H9 (cell line): Measurements from ENCODE around the gene CHRM5. TPM values are rescaled to one million over a fixed set of nuclear protein-coding genes. Genes with fewer than 3 reads are reported as not detected.
A peak's percentile ranks its signal among the peaks of the same experiment; 100 is the strongest.

Experiments used
- DNase-seq: peaks from one replicate; pipeline ENCODE4 v3.0.0-alpha.2; 2017
- H2AFZ ChIP-seq: one replicate; pipeline ENCODE4 v1.6.1; 2013; ENCODE audit warnings: mild to moderate bottlenecking, low read length, control low read depth, moderate library complexity
- H2AK5ac ChIP-seq: 2 replicates; pipeline ENCODE4 v1.6.1; 2013; ENCODE audit warnings: low read length, control low read depth, mixed read lengths; ENCODE audit not compliant: insufficient read length
- H2BK120ac ChIP-seq: one replicate; pipeline ENCODE4 v1.6.1; 2013; ENCODE audit warnings: low read depth, mild to moderate bottlenecking, low read length, control low read depth, inconsistent platforms; ENCODE audit not compliant: poor library complexity, severe bottlenecking
- H2BK12ac ChIP-seq: 2 replicates; pipeline ENCODE4 v1.6.1; 2013; ENCODE audit warnings: low read length, control low read depth, mixed read lengths, low read depth; ENCODE audit not compliant: insufficient read length
- H2BK15ac ChIP-seq: 2 replicates; pipeline ENCODE4 v1.6.1; 2013; ENCODE audit warnings: low read depth, low read length, control low read depth
- H2BK20ac ChIP-seq: one replicate; pipeline ENCODE4 v1.6.1; 2013; ENCODE audit warnings: low read depth, mild to moderate bottlenecking, low read length, control low read depth, inconsistent platforms; ENCODE audit not compliant: poor library complexity, severe bottlenecking
- H2BK5ac ChIP-seq: 2 replicates; pipeline ENCODE4 v1.6.1; 2013; ENCODE audit warnings: low read length, control low read depth, mixed read lengths; ENCODE audit not compliant: insufficient read length
- H3K14ac ChIP-seq: 2 replicates; pipeline ENCODE4 v1.6.1; 2013; ENCODE audit warnings: low read length, control low read depth; ENCODE audit not compliant: insufficient read depth
- H3K18ac ChIP-seq: 2 replicates; pipeline ENCODE4 v1.6.1; 2013; ENCODE audit warnings: low read depth, mild to moderate bottlenecking, mixed read lengths, low read length, control low read depth; ENCODE audit not compliant: insufficient read length
- H3K23ac ChIP-seq: 2 replicates; pipeline ENCODE4 v1.6.1; 2013; ENCODE audit warnings: low read length, control low read depth, mixed read lengths, low read depth; ENCODE audit not compliant: insufficient read length
- H3K23me2 ChIP-seq: 2 replicates; pipeline ENCODE4 v1.6.1; 2013; ENCODE audit warnings: low read depth, mild to moderate bottlenecking, mixed read lengths, low read length, control low read depth; ENCODE audit not compliant: insufficient read length, poor library complexity, severe bottlenecking
- H3K27ac ChIP-seq: 2 replicates; pipeline ENCODE4 v1.5.1; 2013; ENCODE audit warnings: low read length, control low read depth, mixed read lengths, low read depth; ENCODE audit not compliant: insufficient read length
- H3K27me3 ChIP-seq: 2 replicates; pipeline ENCODE4 v1.6.1; 2013; ENCODE audit warnings: low read length, control low read depth, inconsistent platforms; ENCODE audit not compliant: insufficient read depth
- H3K4ac ChIP-seq: 2 replicates; pipeline ENCODE4 v1.6.1; 2013; ENCODE audit warnings: low read depth, mild to moderate bottlenecking, control low read depth, inconsistent platforms, low read length, moderate library complexity
- H3K4me1 ChIP-seq: 2 replicates; pipeline ENCODE4 v1.6.1; 2013; ENCODE audit warnings: low read length, control low read depth, inconsistent platforms; ENCODE audit not compliant: insufficient read depth
- H3K4me2 ChIP-seq: 2 replicates; pipeline ENCODE4 v1.6.1; 2013; ENCODE audit warnings: low read length, control low read depth, mixed read lengths; ENCODE audit not compliant: insufficient read length, insufficient read depth
- H3K56ac ChIP-seq: 2 replicates; pipeline ENCODE4 v1.6.1; 2013; ENCODE audit warnings: low read depth, mild to moderate bottlenecking, mixed read lengths, low read length, control low read depth; ENCODE audit not compliant: insufficient read length
- H3K79me1 ChIP-seq: 2 replicates; pipeline ENCODE4 v1.6.1; 2013; ENCODE audit warnings: low read depth, mild to moderate bottlenecking, moderate library complexity, low read length, control low read depth, inconsistent platforms; ENCODE audit not compliant: insufficient read depth, poor library complexity, severe bottlenecking
- H3K79me2 ChIP-seq: 2 replicates; pipeline ENCODE4 v1.6.1; 2013; ENCODE audit warnings: low read length, control low read depth, inconsistent platforms; ENCODE audit not compliant: insufficient read depth
- H3K9ac ChIP-seq: 2 replicates; pipeline ENCODE4 v1.6.1; 2013; ENCODE audit warnings: low read length, control low read depth, mixed read lengths; ENCODE audit not compliant: insufficient read length; ENCODE audit errors: extremely low read depth
- H3K9me3 ChIP-seq: one replicate; pipeline ENCODE4 v1.6.1; 2013; ENCODE audit warnings: low read depth, low read length, inconsistent platforms; ENCODE audit not compliant: control insufficient read depth
- H3T11ph ChIP-seq: one replicate; pipeline ENCODE4 v1.6.1; 2013; ENCODE audit warnings: mild to moderate bottlenecking, low read length, control low read depth, inconsistent platforms
- H4K20me1 ChIP-seq: one replicate; pipeline ENCODE4 v1.6.1; 2013; ENCODE audit not compliant: control insufficient read depth, insufficient read length, insufficient read depth
- H4K5ac ChIP-seq: 2 replicates; pipeline ENCODE4 v1.6.1; 2013; ENCODE audit warnings: low read depth, mild to moderate bottlenecking, mixed read lengths, low read length, control low read depth; ENCODE audit not compliant: insufficient read length
- H4K8ac ChIP-seq: replicated peaks from 2 replicates; pipeline ENCODE4 v1.6.1; 2013; ENCODE audit warnings: low read length, control low read depth, mixed read lengths, low read depth; ENCODE audit not compliant: insufficient read length
- H4K91ac ChIP-seq: 2 replicates; pipeline ENCODE4 v1.6.1; 2013; ENCODE audit warnings: low read depth, mild to moderate bottlenecking, moderate library complexity, mixed read lengths, low read length, control low read depth; ENCODE audit not compliant: insufficient read length
- H3K27ac Mint-ChIP-seq, 3 experiments: 2 replicates in 2 of 3; 3 replicates in 1 of 3; pipeline ENCODE4 v1.8.0; 2020 to 2021; ENCODE audit warnings: mixed read lengths in 3 of 3, mild to moderate bottlenecking in 1 of 3, moderate library complexity in 1 of 3
- H3K27me3 Mint-ChIP-seq: 2 replicates; pipeline ENCODE4 v1.8.0; 2021; ENCODE audit warnings: low read depth, mild to moderate bottlenecking, moderate library complexity, mixed read lengths
- H3K36me3 Mint-ChIP-seq, 3 experiments: 2 replicates in 2 of 3; 3 replicates in 1 of 3; pipeline ENCODE4 v1.8.0; 2020 to 2021; ENCODE audit warnings: low read depth in 3 of 3, mixed read lengths in 3 of 3; ENCODE audit not compliant: insufficient read depth in 1 of 3
- H3K4me1 Mint-ChIP-seq, 2 experiments: 2 replicates each; pipeline ENCODE4 v1.8.0; 2020; ENCODE audit warnings: mixed read lengths in 2 of 2
- H3K4me3 Mint-ChIP-seq, 2 experiments: 2 replicates in 1 of 2; 3 replicates in 1 of 2; pipeline ENCODE4 v1.8.0; 2020 to 2021; ENCODE audit warnings: mild to moderate bottlenecking in 2 of 2, mixed read lengths in 2 of 2, moderate library complexity in 1 of 2
- H3K9me3 Mint-ChIP-seq, 2 experiments: 2 replicates in 1 of 2; 3 replicates in 1 of 2; pipeline ENCODE4 v1.8.0; 2020; ENCODE audit warnings: mild to moderate bottlenecking in 2 of 2, mixed read lengths in 2 of 2, moderate library complexity in 1 of 2
- WGBS: extraction: QIAGEN DNeasy Blood & Tissue Kit; methylation state at CpG from one replicate; pipeline ENCODE4 v1.1.7; 2013; ENCODE audit warnings: missing lambda C conversion rate, low lambda C conversion rate, mixed read lengths; ENCODE audit not compliant: insufficient read length; ENCODE audit errors: extremely low coverage; 5-methylcytosine and 5-hydroxymethylcytosine counted together
- total RNA-seq: library from RNA; stranded (reverse); gene quantifications from 2 replicates; pipeline ENCODE4 v1.2.1, GENCODE V29; 2021
- TF ChIP-seq, protein P1 (sequence below): fragments of 200-600 bp; sonication (generic); conservative IDR thresholded peaks from 3 replicates; pipeline ENCODE4 v1.8.0; 2021; ENCODE audit warnings: antibody characterized with exemption, mild to moderate bottlenecking

CHRM5 gene
- total RNA-seq, 1 experiment from 2014 or later, result not detected

DNA sequence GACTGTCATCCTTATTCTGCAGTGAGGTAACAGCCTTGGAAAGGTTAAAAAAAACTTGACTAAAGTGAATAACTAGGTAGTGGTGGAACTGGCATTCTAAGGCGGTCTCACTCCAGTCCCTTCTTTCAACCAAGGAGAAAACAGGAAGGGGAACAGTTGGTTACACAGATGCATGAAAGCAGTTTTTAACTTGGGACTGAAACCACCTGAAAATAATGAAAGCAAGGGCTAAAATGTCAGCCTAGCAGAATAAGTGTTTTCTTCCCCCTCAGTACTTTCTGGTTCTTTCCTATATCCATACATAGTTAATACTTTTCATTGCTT, 71.5 kb downstream of the CHRM5 start:
- Histone ChIP-seq H2BK12ac (no peak overlapping the region), H3K18ac (no peak overlapping the region), H3K4ac (no peak overlapping the region), H3K14ac (no peak overlapping the region), H2BK120ac (no peak overlapping the region), H3K79me2 (no peaks in the 10 kb centered on the region), H2BK5ac (no peak overlapping the region), H3K9ac (no peak overlapping the region), H3K4me1 (no peaks in the 10 kb centered on the region; the same call in 1 of the 2 replicates), H2AK5ac (no peak overlapping the region), H3K9me3 (no peaks in the 10 kb centered on the region), H4K20me1 (no peaks in the 10 kb centered on the region), H4K91ac (no peak overlapping the region), H3K4me2 (peak overlapping the region; percentile 46), H3K79me1 (no peaks in the 10 kb centered on the region), H3K27me3 (peaks cover 18% of the 10 kb centered on the region; the same call in 1 of the 2 replicates), H2BK20ac (no peak overlapping the region), H2AFZ (no peak overlapping the region), H3K23ac (no peak overlapping the region), H4K8ac (no peak overlapping the region), H3T11ph (no peak overlapping the region), H3K56ac (no peak overlapping the region), H4K5ac (no peak overlapping the region), H3K27ac (no peak overlapping the region), H3K23me2 (no peaks in the 10 kb centered on the region), H2BK15ac (no peak overlapping the region)
- Mint-ChIP-seq H3K9me3 (no peaks in the 10 kb centered on the region), H3K27ac (no peak overlapping the region), H3K27me3 (peaks cover 28% of the 10 kb centered on the region), H3K4me3 (peak overlapping the region; percentile 74 to 79), H3K36me3 (no peaks in the 10 kb centered on the region), H3K4me1 (peaks cover 8 to 10% of the 10 kb centered on the region in 2 experiments)
- no CpG with 5 or more reads among the region's 1 CpG for WGBS
- DNase-seq, result no peak
- TF ChIP-seq, protein P1, sequence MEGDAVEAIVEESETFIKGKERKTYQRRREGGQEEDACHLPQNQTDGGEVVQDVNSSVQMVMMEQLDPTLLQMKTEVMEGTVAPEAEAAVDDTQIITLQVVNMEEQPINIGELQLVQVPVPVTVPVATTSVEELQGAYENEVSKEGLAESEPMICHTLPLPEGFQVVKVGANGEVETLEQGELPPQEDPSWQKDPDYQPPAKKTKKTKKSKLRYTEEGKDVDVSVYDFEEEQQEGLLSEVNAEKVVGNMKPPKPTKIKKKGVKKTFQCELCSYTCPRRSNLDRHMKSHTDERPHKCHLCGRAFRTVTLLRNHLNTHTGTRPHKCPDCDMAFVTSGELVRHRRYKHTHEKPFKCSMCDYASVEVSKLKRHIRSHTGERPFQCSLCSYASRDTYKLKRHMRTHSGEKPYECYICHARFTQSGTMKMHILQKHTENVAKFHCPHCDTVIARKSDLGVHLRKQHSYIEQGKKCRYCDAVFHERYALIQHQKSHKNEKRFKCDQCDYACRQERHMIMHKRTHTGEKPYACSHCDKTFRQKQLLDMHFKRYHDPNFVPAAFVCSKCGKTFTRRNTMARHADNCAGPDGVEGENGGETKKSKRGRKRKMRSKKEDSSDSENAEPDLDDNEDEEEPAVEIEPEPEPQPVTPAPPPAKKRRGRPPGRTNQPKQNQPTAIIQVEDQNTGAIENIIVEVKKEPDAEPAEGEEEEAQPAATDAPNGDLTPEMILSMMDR, result no peak
